GM19240 (cell line): ENCODE measurements around the gene LYPD6B.

ENCODE experiments used
- DNase-seq: peaks from one replicate; pipeline ENCODE4 v3.0.0; 2011; ENCODE audit warnings: low spot score; ENCODE audit not compliant: insufficient read length

LYPD6B gene

GRCh38 chr2:149104221-149104620 lies 65.7 kb downstream of the LYPD6B start:
- no peak for DNase-seq

DNA sequence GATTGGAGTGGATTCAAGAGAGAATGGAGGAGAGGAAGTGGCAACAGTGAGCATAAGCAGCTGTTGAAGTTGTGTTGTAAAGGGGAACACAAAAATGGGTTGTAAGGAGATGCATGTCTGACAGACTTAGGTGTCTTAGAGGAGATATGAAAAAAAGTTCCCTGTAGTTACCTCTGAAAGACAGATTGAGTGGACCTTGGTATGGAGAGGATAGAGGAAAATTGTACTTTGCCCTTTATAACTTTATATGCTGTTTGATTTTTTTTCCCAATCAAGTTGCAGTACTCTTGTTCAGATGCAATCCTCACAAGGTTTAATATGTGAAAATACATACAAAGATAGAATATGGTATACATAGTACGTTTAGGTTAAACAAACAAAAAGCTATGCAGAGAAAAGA lies 73.6 kb downstream of the LYPD6B start:
- DNase-seq = no peak

DNA sequence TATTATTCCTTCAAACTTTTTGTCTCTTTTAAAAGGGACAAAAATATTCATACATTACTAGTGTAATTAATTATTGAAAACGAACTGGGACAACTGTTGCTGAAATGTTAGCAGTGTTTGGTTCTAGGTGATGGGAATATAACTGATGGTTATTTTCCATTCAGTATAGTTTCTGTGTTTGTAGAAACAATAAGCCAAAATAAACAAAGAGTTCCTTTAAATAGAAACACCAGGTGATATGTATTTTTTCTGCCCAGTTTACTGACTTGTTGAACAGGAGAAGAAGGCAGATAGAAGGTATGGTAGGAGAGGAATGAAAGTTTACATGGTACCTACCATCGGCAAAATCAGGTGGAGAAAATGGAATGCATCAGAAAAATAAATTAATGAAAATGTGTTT lies 74.2 kb downstream of the LYPD6B start:
- no peak for DNase-seq

DNA sequence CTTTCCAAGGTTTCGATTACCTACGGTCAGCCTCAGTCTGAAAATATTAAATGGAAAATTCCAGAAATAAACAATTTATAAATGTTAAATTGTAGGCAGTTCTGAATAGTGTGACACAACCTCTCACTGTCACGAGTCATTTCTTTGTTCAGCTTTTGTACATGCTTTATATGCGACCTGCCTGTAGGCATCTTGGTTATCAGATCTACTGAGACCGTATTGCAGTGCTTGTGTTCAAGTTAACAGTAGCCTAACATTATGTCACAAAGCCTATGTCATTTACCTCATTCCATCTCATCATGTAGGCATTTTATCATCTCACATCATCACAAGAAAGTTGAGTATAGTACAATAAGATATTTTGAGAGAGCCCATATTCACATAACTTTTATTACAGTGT lies 77.3 kb downstream of the LYPD6B start:
- DNase-seq = no peak

GRCh38 chr2:149119368-149119767 lies 80.9 kb downstream of the LYPD6B start:
- DNase-seq = no peak

- DNase-seq = no peak
Observed at GRCh38 chr2:149122516-149122915, 84.0 kb downstream of the LYPD6B start.

GRCh38 chr2:149125031-149125725 lies 86.7 kb downstream of the LYPD6B start:
- no peak for DNase-seq

DNA sequence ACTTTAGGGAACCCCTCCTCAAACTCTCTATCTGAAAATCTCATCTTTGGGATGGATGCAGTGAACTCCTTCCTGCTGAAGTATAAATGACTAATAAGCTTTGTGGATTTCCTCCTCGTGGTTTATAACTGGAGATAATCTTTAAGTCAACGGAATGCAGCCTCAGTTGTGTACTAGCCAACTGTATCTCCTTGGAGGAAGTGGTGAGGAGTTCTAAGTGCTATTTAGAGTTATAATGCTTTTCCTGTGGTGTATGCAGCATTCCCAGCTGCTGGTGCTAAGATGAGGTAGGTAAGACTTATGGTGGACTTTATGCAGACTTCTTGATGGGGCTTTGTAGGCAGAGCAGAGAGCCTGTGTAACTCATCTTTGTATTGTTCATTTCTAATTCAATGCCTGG lies 90.9 kb downstream of the LYPD6B start:
- no peak for DNase-seq

- no peak for DNase-seq
Observed at GRCh38 chr2:149132339-149132738, 93.8 kb downstream of the LYPD6B start.

DNA sequence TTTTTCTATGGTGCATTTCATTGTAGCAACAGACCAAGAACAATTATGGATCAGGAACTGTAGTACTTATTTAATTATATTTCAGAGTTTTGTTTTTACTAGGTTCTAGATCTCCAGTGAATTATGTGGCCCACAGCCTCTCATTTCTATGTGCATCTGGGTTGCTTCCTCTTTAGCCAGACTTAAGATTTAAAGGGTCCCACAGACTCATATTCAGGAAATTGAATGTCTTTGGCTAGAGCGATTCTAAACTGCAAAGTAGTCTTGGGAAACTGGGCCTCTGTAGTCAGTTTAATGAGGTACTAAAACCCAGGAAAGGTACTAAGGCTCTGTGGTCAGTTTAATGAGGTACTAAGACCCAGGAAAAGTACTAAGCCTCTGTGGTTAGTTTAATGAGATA lies 94.4 kb downstream of the LYPD6B start:
- no peak for DNase-seq

GRCh38 chr2:149134335-149134923 lies 95.9 kb downstream of the LYPD6B start:
- DNase-seq = no peak

GRCh38 chr2:149136111-149136510 lies 97.6 kb downstream of the LYPD6B start:
- DNase-seq = no peak

DNA sequence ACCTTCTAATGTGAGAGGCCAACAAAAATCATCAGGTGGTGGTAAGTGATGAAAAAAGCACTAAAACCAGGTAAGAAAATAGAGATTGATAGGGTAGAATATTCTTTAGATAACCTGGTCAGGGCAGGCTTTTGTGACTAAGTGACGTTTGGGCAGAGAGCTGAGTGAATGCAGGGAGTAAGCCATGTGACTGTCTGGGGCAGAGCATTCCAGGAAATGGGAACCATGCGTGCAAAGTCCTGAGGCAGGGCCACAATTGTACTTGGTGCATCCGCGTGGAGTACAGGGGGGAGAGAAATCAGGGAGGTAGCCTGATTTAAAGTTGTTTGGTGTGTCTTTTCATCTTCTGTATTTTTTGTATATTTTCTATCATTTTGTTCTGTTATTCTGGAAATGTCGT lies 102.5 kb downstream of the LYPD6B start:
- DNase-seq = no peak

DNA sequence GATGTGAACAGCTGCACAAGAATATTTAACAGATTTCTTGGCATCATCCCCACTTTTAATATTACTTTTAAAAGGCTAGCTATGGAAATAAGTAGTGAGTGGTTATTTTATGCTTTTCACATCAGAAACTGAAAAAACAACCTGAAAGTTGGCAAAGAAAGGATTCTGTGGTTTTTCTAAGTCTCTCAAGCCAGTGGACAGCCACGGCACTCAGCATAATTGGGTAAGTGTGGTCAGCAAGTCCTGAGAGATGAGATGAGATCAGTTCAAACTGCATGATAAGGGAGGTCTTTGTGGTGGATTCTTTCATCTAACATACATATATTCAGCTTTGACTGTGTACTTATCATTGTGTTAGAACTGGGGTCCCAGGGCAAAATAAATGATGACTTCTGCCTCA lies 105.2 kb downstream of the LYPD6B start:
- DNase-seq = no peak

GRCh38 chr2:149145314-149146295 lies 107.1 kb downstream of the LYPD6B start:
- no peak for DNase-seq

DNA sequence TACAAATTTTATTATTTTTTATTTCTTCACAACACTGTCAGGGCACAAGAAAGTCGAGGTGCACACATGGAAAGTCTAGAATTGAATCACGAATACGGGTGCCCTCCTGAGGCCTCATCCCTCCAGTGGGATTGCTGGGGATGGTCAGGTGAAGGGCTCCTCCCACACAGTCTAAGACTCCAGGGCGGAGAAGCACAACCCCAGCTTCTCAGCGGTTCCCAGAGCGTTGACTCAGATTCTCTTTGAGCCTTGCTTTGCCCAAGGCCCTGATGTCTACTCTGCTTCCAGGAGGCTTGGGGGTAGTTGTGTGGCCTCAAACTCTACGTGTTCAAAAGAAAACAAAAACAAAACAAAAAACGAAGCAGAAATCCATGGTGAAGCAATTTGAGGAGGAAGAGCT lies 108.4 kb downstream of the LYPD6B start:
- no peak for DNase-seq

GRCh38 chr2:149148194-149149006 lies 109.9 kb downstream of the LYPD6B start:
- DNase-seq = no peak

DNA sequence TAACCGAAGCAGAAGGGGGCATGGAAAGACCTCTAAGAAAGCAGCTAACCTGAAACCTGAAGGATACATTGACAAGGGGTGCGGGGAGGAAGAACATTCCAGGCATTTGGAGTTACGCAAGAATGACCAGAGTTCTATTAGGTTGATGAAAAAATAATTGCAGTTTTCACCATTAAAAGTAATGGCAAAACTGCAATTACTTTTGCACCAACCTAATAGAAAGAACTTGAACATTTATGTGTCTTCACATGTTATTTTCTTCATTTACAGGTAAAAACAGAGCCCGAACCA lies 110.5 kb downstream of the LYPD6B start:
- DNase-seq = no peak

- no peak for DNase-seq
Observed at GRCh38 chr2:149152469-149152953, 114.0 kb downstream of the LYPD6B start.

DNA sequence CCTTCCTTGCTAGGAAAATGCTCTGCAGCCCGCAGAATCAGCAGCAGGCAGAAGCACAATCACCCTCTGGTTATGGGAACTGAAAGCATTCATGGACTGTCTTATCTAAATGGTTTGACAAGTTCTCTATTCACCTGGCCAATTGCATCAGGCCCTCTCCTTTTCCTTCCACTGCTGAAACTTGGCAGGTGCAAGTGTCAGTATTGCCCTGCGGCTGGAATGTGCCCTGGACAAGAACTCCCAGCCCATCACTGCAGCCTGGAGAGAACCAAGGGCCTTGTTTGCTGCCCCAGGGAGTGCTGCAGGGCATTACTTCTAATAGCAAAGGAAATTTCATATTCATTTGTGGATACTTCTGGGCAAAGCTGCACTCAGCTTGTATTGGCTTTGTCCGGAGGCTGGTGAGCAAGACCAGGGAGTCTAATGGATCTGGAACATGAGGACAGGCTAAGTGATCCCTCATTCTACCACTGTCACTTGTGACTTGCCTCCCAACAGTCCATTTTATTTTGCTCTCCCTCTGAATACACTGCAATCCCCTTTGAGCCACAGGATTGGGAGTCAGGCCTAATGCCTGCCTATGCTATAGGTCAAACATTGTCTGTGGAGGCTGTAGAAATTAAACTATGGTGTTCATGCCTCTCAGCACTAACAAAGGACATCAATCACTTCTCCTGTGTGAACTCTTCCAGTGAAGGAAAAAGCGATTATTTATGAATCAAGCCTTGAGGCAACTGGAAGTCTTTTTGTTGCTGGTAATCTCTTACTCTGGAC lies 116.9 kb downstream of the LYPD6B start:
- DNase-seq = no peak

DNA sequence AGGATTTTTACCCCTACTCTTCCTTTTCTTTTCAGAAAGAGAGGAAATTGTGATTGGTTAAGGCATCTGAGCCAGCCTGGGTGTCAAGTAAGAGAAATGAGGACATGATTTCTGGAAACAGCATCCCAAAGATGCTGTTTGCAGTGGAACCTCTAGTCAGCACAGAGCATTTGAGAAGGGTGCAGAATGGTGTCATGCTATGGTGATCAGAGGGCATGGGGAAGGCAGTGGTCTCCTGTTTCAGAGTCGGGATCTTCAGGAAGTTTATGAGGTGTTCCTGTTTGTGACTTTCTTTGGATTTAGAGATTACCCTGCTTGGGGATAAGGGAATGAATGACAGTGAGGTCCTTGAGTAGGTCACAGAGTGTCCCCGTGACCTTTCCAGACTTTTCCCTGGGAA lies 117.5 kb downstream of the LYPD6B start:
- DNase-seq = no peak
